Lung microvascular endothelial cell (primary cell): ENCODE measurements around the gene RABGGTA. TPM values are rescaled to one million over a fixed set of nuclear protein-coding genes. Genes with fewer than 3 reads are reported as not detected.

ENCODE experiments used
- DNase-seq, 2 donors: peaks; one replicate each; pipeline versions ENCODE4 v3.0.0 to v3.0.0-alpha.2; 2010; ENCODE audit warnings: low read depth in 2 of 2
- total RNA-seq: library from RNA; depleted of rRNA; stranded (reverse); fragments of >200 nt; gene quantifications from 2 replicates; pipeline ENCODE4 v1.2.1, GENCODE V29; 2014

Gene RABGGTA, protein sequence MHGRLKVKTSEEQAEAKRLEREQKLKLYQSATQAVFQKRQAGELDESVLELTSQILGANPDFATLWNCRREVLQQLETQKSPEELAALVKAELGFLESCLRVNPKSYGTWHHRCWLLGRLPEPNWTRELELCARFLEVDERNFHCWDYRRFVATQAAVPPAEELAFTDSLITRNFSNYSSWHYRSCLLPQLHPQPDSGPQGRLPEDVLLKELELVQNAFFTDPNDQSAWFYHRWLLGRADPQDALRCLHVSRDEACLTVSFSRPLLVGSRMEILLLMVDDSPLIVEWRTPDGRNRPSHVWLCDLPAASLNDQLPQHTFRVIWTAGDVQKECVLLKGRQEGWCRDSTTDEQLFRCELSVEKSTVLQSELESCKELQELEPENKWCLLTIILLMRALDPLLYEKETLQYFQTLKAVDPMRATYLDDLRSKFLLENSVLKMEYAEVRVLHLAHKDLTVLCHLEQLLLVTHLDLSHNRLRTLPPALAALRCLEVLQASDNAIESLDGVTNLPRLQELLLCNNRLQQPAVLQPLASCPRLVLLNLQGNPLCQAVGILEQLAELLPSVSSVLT
- total RNA-seq, result 11.8 and 17.3 TPM in 2 replicates

DNA sequence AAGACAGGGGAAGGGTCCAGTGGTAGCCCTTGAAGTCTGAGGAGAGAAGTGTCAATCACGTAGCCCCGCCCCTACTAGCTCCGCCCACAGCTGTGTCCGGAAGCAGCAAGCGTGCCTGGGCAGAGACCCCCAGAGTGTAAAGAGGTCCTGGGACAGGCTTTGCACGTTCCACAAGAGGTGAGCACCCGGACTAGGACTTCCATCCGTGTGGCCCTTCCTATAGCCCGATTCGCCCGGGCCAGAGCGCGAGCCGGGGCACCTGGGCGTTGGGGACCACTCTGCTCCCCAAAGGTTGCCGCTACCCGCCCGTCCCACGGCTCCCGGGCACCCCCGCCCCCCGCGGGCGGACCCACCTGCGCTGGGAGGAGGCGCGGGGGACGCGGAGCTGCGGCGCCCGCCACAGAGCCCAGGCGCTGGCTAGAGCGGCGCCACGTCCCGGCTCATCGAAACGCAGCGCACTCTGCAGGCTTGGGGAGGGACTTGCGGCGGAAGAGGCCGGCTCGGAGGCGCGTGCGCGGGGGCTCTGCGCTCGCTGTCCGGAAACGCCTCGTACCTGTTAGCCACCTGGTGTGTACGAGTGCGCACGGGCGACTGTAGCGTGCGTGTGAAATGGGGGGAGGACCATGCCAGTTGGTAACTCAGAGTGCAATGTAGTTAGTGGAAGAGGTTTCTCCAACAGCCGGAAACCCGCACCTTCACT, at the start of gene RABGGTA:
Gene RABGGTA (minus strand): TSS at position 464 of the 700 bp plus-strand sequence. CDS start 482 bp downstream, outside the sequence.
- DNase-seq, result peak; percentile 91 to 95

DNA sequence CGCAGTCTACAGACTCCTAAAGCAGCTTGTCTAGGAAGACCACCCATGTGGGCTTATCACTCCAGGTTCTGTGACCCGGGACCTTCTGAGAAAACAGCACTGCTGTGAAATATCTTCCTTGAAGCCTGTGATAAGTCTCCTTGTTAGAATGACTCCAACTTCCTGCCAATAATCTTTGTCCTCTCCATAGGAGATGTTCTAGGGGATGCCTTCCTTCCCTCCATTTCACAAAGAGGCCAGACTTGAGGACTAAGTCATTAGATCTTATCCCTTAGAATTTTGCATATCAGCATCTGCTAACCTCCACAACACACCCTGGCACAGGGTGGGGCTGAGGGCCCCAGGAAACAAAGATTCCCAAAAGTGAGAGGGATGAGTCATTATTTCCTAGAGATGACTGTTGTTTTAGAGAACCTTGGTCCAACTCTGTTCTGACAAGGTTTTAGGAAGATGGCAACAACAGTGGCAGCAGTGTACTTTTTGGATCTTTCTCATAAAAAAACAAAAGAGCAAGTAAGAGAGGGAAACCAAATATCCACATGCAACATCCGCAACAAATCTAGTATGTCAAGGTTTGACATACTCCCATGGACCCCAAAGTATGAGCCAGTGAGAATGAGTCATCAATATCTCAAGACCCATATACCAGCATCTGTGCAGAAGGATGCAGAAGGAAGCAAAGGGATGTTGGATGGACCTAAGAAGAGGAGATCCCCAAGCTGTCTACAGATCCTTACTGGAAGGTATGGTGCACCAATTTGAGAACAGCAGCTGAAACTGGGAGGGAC, 45.9 kb upstream of the RABGGTA start:
- DNase-seq, result peak in 1 of 2 donors; percentile 29

DNA sequence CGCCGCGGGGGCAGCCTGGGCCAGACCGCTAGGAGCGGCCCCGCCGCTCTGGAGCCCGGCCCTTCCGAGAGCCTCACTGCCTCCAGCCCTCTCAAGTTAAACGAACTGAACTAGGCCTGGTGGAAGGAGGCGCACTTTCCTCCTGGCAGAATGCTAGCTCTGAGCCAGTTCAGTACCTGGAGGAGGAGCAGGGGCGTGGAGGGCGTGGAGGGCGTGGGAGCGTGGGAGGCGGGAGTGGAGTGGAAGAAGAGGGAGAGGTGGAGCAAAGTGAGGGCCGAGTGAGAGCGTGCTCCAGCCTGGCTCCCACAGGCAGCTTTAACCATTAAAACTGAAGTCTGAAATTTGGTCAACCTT, 45.2 kb upstream of the RABGGTA start:
- DNase-seq, result no peak

DNA sequence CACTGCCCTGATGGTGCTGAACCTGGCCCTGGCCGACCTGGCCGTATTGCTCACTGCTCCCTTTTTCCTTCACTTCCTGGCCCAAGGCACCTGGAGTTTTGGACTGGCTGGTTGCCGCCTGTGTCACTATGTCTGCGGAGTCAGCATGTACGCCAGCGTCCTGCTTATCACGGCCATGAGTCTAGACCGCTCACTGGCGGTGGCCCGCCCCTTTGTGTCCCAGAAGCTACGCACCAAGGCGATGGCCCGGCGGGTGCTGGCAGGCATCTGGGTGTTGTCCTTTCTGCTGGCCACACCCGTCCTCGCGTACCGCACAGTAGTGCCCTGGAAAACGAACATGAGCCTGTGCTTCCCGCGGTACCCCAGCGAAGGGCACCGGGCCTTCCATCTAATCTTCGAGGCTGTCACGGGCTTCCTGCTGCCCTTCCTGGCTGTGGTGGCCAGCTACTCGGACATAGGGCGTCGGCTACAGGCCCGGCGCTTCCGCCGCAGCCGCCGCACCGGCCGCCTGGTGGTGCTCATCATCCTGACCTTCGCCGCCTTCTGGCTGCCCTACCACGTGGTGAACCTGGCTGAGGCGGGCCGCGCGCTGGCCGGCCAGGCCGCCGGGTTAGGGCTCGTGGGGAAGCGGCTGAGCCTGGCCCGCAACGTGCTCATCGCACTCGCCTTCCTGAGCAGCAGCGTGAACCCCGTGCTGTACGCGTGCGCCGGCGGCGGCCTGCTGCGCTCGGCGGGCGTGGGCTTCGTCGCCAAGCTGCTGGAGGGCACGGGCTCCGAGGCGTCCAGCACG, 44.6 kb upstream of the RABGGTA start:
- DNase-seq, result peak; percentile 66 to 80

DNA sequence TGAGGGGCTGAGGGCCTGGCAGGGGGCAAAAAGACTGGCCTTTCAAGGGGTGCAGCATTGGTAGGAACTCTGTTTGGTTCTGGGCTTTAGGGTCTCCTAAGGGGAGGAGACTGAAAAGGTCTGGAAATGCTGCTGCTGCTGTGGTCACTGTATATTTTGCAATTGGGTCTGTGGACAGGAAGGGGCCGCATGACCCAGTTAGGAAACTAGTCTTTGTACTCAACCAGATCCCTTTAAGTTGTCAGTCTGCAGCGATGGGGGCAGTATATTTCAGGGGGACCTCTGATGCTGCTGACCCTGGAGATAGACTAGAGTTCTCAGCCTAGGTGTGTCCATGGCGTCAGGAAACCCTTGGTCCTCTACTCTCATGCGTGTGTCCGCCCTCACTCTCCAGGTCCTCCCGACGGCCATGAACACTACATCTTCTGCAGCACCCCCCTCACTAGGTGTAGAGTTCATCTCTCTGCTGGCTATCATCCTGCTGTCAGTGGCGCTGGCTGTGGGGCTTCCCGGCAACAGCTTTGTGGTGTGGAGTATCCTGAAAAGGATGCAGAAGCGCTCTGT, 43.9 kb upstream of the RABGGTA start:
- DNase-seq, result no peak

DNA sequence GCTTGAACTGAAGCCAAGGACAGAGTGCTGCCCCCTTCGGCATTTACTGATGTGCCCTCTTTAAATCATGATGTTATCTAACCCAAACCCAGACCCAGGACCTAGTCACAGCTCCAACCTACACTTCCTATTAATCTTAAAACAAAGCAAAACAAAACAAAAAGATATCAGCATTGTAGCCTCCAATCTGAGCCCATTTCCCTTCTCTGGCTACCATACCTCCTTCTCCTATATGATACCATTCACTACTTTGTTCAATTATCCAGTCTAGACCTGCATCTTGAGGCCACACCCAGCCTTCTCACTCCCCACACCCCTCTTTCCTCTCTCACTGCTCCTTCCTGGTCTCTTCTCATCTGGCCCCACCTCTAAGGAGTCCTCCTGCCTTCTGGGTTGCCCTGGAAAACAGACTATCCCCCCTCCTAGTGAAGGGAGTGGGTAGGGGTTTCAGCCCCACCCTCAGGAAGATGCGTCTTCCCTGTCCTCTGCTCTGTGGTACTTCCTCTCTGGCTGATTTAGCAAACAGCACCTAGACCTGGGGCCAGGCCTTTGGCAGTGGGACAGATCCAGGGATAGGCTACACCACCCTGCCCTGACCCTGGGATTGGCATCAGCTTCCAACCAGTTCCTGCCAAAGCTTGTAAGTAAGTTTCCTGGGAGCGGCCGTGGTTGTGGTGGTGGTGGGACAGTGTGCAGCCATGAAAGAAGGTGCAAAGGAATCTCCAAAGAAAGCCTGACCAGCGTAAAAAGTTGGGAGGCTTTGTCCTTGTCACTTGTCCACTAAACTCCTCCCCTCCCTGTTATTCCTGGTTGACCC, 43.2 kb upstream of the RABGGTA start:
- no peak for DNase-seq

DNA sequence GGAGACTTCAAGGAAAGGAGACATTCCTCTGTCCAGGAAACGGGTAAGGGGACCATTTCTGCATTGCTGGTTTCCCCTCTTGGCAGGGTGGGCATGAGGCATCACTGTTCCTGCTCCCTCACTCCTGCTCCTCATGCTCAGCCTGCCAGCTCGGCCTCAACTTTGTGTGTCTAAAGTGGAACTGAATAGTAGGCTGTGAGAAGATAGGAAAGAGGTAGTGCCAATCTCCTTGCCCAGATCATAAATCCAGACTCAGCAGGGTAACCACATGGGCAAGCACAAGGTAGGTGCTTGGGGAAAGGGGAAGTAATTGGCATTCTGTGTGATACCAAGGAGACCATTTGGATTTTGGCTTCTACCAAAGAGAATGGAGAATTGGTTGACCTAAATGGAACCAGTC, 42.5 kb upstream of the RABGGTA start:
- DNase-seq, result no peak

DNA sequence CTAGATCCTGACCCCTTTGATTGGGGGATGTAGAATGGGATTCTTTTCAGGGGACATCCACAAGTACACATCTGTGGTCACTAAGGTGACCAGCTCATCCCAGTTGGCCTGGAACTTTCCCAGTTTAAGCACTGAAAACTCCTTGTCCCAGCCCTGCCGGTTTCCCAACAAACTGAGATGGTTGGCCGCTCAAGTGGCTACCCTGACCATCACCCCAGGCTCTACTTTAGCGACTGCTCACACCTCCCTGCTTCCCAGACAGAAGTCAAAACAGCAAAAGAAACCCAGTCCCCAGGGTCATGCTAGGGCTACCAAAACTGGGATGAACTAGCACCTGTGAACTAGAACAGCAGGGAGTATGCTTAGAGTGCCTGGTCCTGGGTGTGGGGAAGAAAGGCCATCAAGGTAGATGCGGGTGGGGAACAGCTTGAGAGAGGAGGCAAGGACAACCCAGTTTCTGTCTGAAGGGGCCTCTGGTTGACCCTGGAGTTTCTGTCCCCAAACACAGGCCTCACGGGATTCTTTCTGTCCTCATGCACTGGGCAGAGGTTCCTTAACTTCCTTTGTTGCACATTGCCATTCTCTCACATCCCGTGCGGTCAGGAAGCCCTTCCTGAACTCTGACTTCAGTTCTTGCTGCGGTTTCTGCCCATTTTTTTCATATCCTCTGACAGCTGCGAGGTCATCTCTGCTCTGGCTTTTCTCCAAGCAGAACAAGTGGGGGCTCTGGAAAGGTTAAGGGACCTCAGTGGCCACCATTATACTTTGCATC, 41.5 kb upstream of the RABGGTA start:
- DNase-seq, result peak; percentile 78 to 92

DNA sequence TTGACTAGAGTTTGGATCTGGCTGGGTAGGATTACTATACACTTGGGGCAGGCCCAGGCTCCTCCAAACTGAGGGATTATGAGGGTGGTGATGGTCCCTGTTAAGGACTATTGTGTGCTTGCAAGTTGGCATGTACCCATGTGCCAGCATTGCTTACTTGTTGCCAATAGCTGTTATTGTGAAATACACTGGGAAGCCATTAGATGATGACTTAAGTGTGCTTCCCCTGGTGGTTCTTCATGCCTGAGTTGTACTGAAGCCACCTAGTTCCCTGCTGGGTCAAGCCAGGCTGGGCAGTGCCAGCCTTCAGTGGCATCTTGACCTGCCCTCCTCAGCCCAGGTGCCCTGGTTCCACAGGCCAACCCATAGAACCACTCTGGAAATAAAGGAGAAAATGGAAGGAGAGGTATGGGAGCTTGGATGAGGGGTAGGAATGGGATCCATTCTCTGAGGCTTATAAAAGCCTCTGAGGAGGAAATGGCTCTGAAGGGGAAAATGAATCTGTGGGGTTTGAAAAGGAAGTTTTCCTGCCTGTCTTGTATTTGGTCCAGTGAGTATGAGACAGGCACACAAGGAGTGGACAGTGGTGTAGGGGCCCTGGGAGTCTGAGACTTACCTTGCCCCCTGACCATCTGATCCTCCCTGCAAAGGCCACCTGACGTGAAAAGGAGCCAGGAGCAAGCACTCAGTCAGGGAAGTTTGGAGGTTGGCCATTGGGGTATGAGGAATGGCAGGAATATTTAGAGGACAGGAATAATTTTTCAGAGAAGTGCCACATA, 40.6 kb upstream of the RABGGTA start:
- no peak for DNase-seq

DNA sequence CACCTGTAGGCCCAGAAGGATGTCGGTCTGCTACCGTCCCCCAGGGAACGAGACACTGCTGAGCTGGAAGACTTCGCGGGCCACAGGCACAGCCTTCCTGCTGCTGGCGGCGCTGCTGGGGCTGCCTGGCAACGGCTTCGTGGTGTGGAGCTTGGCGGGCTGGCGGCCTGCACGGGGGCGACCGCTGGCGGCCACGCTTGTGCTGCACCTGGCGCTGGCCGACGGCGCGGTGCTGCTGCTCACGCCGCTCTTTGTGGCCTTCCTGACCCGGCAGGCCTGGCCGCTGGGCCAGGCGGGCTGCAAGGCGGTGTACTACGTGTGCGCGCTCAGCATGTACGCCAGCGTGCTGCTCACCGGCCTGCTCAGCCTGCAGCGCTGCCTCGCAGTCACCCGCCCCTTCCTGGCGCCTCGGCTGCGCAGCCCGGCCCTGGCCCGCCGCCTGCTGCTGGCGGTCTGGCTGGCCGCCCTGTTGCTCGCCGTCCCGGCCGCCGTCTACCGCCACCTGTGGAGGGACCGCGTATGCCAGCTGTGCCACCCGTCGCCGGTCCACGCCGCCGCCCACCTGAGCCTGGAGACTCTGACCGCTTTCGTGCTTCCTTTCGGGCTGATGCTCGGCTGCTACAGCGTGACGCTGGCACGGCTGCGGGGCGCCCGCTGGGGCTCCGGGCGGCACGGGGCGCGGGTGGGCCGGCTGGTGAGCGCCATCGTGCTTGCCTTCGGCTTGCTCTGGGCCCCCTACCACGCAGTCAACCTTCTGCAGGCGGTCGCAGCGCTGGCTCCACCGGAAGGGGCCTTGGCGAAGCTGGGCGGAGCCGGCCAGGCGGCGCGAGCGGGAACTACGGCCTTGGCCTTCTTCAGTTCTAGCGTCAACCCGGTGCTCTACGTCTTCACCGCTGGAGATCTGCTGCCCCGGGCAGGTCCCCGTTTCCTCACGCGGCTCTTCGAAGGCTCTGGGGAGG, 39.5 kb upstream of the RABGGTA start, which contains the start of gene LTB4R:
Gene LTB4R (plus strand): TSS at position 857 of the 959 bp plus-strand sequence. CDS start 4,150 bp downstream, outside the sequence.
- DNase-seq, result peak; percentile 87 to 95

DNA sequence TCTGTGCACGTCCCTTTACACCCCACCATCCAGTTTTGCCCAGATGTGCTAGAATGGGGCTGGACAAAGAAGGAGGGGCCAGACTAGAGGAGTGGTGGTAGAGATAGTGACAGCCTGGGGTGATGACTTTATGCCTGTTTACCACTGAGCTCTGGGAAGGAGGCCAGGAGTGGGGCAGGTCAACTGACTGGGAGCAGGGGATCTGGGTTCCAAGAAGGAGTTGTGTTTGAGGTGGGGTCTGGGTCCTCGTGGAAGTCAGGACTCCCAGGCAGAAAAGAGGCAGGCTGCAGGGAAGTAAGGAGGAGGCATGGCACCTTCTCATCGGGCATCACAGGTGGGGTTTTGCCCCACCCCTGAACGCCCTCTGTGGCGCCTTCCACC, 38.9 kb upstream of the RABGGTA start:
- DNase-seq, result no peak

DNA sequence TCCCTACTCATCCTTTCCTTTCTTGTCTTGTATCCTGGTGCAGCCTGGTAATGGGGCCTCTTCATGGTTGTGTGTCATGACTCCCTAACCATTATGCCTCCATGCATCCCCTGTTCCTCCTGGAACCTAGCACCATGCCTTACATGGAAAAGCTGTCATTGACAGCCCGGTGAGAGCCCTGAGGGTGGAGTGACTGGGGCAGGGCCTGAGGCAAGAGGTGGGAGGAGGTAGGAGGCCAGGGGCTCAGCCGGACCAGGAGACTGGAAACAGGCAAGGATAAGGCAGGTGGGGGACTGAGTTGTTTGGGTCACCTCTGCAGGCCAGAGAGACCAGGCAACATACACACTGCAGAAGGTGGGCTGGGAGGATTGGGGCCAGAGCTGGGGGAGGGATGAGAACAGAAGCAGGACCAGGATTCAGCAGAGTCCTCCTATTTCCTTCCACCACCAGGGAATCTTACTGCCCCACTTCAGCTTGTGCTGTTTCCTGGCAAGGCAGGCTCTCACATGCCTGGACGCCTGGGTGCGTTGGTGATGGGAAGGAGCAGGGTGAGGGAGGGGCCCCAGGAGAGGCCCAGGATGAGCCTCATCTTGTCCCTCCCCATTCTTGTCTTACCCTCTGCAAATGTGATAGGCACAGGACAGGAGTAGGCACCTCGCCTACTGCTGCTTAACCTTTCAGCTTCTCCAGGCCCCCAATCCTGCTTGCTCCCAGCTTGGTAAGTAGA, 38.3 kb upstream of the RABGGTA start, which contains the start of gene LTB4R2:
Gene LTB4R2 (plus strand): TSS at position 603 of the 727 bp plus-strand sequence. CDS start 525 bp downstream, outside the sequence.
- DNase-seq, result no peak

DNA sequence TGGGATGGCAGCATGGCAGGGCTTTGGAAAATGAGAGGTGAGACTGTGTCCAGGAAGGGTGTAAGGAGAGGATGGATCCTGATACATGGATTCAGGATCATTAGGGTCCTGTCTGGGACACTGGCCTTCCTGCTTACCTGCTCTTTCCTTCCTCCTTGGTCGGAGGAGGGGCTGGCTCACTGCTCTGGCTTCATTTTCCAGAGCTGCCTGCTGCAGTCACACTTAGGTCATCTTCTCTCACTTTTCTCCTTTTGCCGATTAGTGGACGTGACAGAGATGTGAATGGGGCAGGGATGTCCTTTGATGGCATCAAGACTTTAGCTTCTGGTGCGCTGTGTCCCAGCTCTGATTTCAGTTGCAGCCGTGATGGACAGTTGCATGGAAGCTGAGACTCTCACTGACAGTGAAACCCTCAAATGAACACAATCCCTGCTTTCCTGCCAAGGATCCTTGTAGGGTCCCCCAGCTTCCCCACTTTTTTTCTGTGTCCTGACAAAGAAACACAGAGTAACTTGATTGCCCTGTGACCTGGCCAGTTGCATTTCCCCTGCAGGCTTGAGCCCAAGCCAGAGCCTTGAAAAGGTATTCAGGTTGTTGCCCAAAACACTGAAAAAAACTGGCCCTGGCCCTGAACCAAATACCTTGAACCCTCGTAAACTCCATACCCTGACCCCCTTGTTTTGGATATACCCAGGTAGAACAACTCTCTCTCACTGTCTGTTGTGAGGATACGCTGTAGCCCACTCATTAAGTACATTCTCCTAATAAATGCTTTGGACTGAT, 37.1 kb upstream of the RABGGTA start:
- DNase-seq, result no peak

DNA sequence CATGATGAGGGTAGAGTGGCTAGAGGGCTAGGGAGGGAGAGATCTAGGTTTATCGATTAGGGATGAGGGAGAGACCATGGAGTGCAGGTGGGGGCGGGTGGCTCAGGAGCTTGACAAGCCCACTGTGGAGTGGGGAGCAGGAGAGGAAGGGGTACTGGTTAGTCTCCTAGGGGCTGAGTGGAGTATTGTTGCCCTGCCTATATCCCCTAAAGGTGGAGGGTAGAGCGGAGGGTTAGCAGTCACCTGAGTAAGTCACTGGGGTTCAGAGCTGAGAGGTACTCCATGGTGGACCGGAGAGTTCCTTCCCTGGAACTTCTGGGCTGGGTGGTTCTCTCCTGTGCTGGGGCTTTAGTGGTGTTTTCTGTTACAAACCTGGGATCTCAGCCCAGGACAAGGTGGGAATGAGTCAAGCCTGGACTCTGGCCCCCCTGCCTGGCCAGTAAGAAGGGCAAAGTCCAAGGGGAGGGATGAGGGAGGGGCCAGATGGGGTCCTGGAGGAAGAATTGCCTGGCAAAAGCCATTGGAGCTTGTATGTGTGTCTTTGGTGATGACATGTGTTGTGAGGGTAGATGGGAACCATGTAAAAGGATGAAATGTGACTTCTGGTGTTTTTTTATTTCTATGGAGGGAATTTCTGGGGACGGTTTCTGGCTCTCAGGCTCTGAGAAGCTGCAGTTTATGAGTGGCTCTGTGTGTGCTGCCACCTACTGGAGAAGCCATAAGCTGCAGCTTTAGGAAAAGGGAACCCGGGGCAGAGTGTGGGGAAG, 36.4 kb upstream of the RABGGTA start, which contains the start of gene CIDEB:
Gene CIDEB (minus strand): TSS at position 403 of the 767 bp plus-strand sequence. CDS start 119 bp downstream, at position 284.
- DNase-seq, result peak; percentile 62 to 63
